LNCAP (cell line): ENCODE data around the gene PIEZO1.

Source experiments
- TF ChIP-seq, protein P1 (sequence below): fragments of 450-650 bp; IDR thresholded peaks from 2 replicates; pipeline ENCODE4 v1.5.1; 2017; ENCODE audit warnings: mild to moderate bottlenecking

PIEZO1 gene

DNA sequence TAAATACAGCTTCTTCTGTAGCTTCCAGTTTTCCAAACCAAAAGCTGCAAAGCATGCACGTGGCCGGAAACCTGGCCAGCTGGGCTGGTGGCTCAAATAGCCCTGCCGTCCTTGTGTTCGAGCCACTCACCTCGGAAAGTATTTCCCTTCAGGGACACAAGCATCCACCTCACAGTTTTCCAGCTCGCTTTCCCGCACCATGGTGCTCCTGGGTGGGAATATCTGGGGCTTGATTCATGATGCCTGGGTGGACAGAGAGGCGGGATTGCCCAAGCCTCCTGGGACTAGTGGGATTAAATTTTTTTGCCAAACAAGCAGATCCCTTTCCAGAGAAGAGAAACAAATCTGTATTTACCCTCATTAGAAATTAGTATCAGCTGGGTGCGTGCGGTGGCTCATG lies 115.0 kb downstream of the PIEZO1 start:
- TF ChIP-seq, protein P1, sequence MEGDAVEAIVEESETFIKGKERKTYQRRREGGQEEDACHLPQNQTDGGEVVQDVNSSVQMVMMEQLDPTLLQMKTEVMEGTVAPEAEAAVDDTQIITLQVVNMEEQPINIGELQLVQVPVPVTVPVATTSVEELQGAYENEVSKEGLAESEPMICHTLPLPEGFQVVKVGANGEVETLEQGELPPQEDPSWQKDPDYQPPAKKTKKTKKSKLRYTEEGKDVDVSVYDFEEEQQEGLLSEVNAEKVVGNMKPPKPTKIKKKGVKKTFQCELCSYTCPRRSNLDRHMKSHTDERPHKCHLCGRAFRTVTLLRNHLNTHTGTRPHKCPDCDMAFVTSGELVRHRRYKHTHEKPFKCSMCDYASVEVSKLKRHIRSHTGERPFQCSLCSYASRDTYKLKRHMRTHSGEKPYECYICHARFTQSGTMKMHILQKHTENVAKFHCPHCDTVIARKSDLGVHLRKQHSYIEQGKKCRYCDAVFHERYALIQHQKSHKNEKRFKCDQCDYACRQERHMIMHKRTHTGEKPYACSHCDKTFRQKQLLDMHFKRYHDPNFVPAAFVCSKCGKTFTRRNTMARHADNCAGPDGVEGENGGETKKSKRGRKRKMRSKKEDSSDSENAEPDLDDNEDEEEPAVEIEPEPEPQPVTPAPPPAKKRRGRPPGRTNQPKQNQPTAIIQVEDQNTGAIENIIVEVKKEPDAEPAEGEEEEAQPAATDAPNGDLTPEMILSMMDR = no peak

DNA sequence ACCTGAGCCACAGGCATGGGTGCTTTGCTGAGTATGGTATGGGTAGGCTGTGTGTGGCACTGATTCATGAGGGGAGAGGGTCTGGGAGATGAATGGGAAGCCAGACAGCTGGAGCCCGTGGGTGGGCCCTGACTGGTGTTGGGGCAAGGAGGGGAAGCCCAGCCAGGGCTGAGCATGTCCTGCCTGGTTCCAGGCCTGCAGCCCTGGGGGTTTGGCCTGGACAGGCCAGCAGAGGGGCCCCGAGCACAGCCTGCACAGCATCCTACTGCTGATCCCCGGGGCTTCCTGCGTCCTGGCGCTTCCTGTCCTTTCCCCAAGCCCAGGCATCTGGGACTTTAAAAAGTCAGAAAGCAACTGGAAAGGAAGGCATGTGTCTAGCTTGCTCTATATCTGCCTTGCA lies 117.6 kb downstream of the PIEZO1 start:
- TF ChIP-seq, protein P1 = no peak

DNA sequence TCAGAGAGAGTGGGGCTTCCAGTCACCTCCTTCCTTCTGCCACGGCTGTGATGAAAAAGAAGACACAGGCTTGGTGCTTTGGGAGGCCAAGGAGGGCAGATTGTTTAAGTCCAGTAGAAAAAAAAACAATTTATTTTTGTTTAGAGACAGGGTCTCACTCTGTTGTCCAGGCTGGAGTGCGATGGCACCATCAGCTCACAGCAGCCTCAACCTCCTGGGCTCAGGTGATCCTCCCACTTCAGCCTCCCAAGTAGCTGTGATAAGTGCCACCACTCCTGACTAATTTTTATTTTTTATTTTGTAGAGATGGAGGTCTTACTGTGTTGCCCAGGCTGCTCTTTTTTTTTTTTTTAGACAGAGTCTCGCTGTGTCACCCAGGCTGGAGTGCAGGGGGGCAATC lies 119.5 kb downstream of the PIEZO1 start:
- TF ChIP-seq, protein P1 = no peak
